IMR-90 (cell line): ENCODE results near the gene MMP3. TPM values are rescaled to one million over a fixed set of nuclear protein-coding genes. Genes with fewer than 3 reads are reported as not detected.

Experiments
- ATAC-seq: fragments of 200-7000 bp; cut with Tn5 transposase; 2 replicates; pipeline ENCODE4 v1.9.1; 2020; ENCODE audit warnings: low read depth, mild to moderate bottlenecking, moderate library complexity
- BruUV-seq: library from RNA; stranded (reverse); fragments of 400-500 nt; replicated peaks from 2 replicates; lab custom pipeline; 2021; lab: Mats Ljungman, UMichigan
- CTCF ChIA-PET: fragments of 300-600 bp; formaldehyde crosslinking; extraction: SDS; loops from one replicate; lab custom pipeline; 2021; ENCODE audit warnings: antibody characterized with exemption; lab: Yijun Ruan, JAX
- POLR2A ChIA-PET: fragments of 300-600 bp; sonication (Branson Sonifier 250); formaldehyde crosslinking; loops from one replicate; lab custom pipeline; 2022; ENCODE audit warnings: antibody characterized with exemption; ENCODE audit not compliant: unreplicated experiment; lab: Charles Lee
- DNase-seq: peaks from one replicate; pipeline ENCODE4 v3.0.0; 2013
- H2AFZ ChIP-seq: replicated peaks from 2 replicates; pipeline ENCODE3; 2013; ENCODE audit warnings: low read length, mild to moderate bottlenecking; ENCODE audit not compliant: poor library complexity
- H2AK5ac ChIP-seq: 2 replicates; pipeline ENCODE4 v1.6.1; 2013; ENCODE audit warnings: low read depth, low read length, inconsistent platforms
- H2AK9ac ChIP-seq: replicated peaks from 2 replicates; pipeline ENCODE3; 2013; ENCODE audit warnings: mild to moderate bottlenecking, low read depth, low read length, moderate library complexity; ENCODE audit not compliant: poor library complexity
- H2BK120ac ChIP-seq: 2 replicates; pipeline ENCODE4 v1.6.1; 2013; ENCODE audit warnings: low read depth, low read length, inconsistent platforms
- H2BK15ac ChIP-seq: 3 replicates; pipeline ENCODE4 v1.6.1; 2013; ENCODE audit warnings: low read depth, low read length, inconsistent platforms
- H2BK20ac ChIP-seq: 2 replicates; pipeline ENCODE4 v1.6.1; 2013; ENCODE audit warnings: low read depth, mild to moderate bottlenecking, inconsistent platforms, low read length, moderate library complexity
- H2BK5ac ChIP-seq: 2 replicates; pipeline ENCODE4 v1.6.1; 2013; ENCODE audit warnings: mild to moderate bottlenecking, low read depth, low read length, inconsistent platforms; ENCODE audit not compliant: poor library complexity, severe bottlenecking
- H3K14ac ChIP-seq: replicated peaks from 2 replicates; pipeline ENCODE4 v1.6.1; 2013; ENCODE audit warnings: low read depth, low read length, inconsistent platforms
- H3K18ac ChIP-seq: 2 replicates; pipeline ENCODE4 v1.6.1; 2013; ENCODE audit warnings: low read depth, low read length, control low read depth
- H3K23ac ChIP-seq: 2 replicates; pipeline ENCODE4 v1.6.1; 2013; ENCODE audit warnings: low read depth, low read length, inconsistent platforms
- H3K27ac ChIP-seq: 2 replicates; pipeline ENCODE4 v1.5.1; 2013; ENCODE audit warnings: mild to moderate bottlenecking, control low read depth, low read length; ENCODE audit not compliant: insufficient read depth
- H3K27me3 ChIP-seq: 2 replicates; pipeline ENCODE4 v1.6.1; 2013; ENCODE audit warnings: low read length; ENCODE audit not compliant: control insufficient read depth, insufficient read depth
- H3K36me3 ChIP-seq: 2 replicates; pipeline ENCODE4 v1.6.1; 2013; ENCODE audit warnings: low read length, mixed read lengths; ENCODE audit not compliant: control insufficient read depth, insufficient read depth
- H3K4ac ChIP-seq: 2 replicates; pipeline ENCODE4 v1.6.1; 2013; ENCODE audit warnings: low read depth, low read length, inconsistent platforms
- H3K4me1 ChIP-seq: 2 replicates; pipeline ENCODE4 v1.6.1; 2013; ENCODE audit warnings: low read length, mixed read lengths; ENCODE audit not compliant: control insufficient read depth, insufficient read depth
- H3K4me2 ChIP-seq: 2 replicates; pipeline ENCODE4 v1.6.1; 2013; ENCODE audit warnings: low read depth, mild to moderate bottlenecking, control low read depth, low read length, moderate library complexity
- H3K4me3 ChIP-seq: 2 replicates; pipeline ENCODE4 v1.5.1; 2013; ENCODE audit warnings: low read depth, mild to moderate bottlenecking, control low read depth, low read length, moderate library complexity; ENCODE audit not compliant: insufficient read depth
- H3K56ac ChIP-seq: 2 replicates; pipeline ENCODE4 v1.6.1; 2013; ENCODE audit warnings: low read length, inconsistent platforms; ENCODE audit not compliant: insufficient read depth; ENCODE audit errors: extremely low read depth
- H3K79me1 ChIP-seq, 2 experiments: 2 replicates each; pipeline ENCODE4 v1.6.1; 2013; ENCODE audit warnings: low read length in 2 of 2, inconsistent platforms in 1 of 2, low read depth in 1 of 2
- H3K9ac ChIP-seq: 2 replicates; pipeline ENCODE4 v1.6.1; 2013; ENCODE audit warnings: low read depth, low read length, control low read depth
- H3K9me1 ChIP-seq: 2 replicates; pipeline ENCODE4 v1.6.1; 2013; ENCODE audit warnings: low read length, inconsistent platforms; ENCODE audit not compliant: insufficient read depth
- H3K9me3 ChIP-seq: 2 replicates; pipeline ENCODE4 v1.6.1; 2013; ENCODE audit warnings: low read length; ENCODE audit not compliant: control insufficient read depth, insufficient read depth
- H4K20me1 ChIP-seq: 2 replicates; pipeline ENCODE4 v1.6.1; 2013; ENCODE audit warnings: low read length, inconsistent platforms; ENCODE audit not compliant: insufficient read depth
- H4K5ac ChIP-seq: 2 replicates; pipeline ENCODE4 v1.6.1; 2013; ENCODE audit warnings: mild to moderate bottlenecking, low read depth, low read length, control low read depth
- H4K8ac ChIP-seq, 2 experiments: 2 replicates each; pipeline ENCODE4 v1.6.1; 2013; ENCODE audit warnings: low read depth in 2 of 2, low read length in 2 of 2, control low read depth in 1 of 2, inconsistent platforms in 1 of 2
- H4K91ac ChIP-seq: 2 replicates; pipeline ENCODE4 v1.6.1; 2013; ENCODE audit warnings: low read depth, low read length, inconsistent platforms; ENCODE audit not compliant: insufficient read depth
- BHLHE40 ChIP-seq: fragments of 150-350 bp; IDR thresholded peaks from 2 replicates; pipeline ENCODE4 v1.6.1; 2016; ENCODE audit warnings: mild to moderate bottlenecking, low read depth, low read length
- CEBPB ChIP-seq: IDR thresholded peaks from 2 replicates; pipeline ENCODE4 v1.6.1; 2012; ENCODE audit warnings: low read depth, low read length, improper control_type of control experiment
- CHD1 ChIP-seq: IDR thresholded peaks from 2 replicates; pipeline ENCODE4 v1.6.1; 2012; ENCODE audit warnings: low read depth, low read length, improper control_type of control experiment
- NFE2L2 ChIP-seq: fragments of 150-350 bp; IDR thresholded peaks from 2 replicates; pipeline ENCODE4 v1.6.1; 2016; ENCODE audit warnings: low read depth, mild to moderate bottlenecking, low read length
- WGBS, 2 experiments: methylation state at CpG; one replicate each; pipeline versions ENCODE4 v1.1.5 to v1.1.7; 2013; ENCODE audit warnings: missing lambda C conversion rate in 2 of 2; ENCODE audit not compliant: insufficient read length in 1 of 2; ENCODE audit errors: extremely low coverage in 2 of 2; 5-methylcytosine and 5-hydroxymethylcytosine counted together
- dilution Hi-C: fragments of 300-500 bp; cut with HindIII; formaldehyde crosslinking; loops from one replicate; pipeline ENCODE4 v1.14.3; 2018; ENCODE audit warnings: low sequenced_read_pairs; ENCODE audit not compliant: unreplicated experiment
- in situ Hi-C: fragments of 300-500 bp; cut with MboI; formaldehyde crosslinking; loops from 3 replicates; pipeline ENCODE4 v1.14.3; 2019; ENCODE audit warnings: low sequenced_read_pairs, inconsistent platforms, mixed read lengths
- intact Hi-C: fragments of 100-400 bp; cut with micrococcal nuclease; formaldehyde crosslinking; loops from 2 replicates; pipeline ENCODE4 v1.10.0; 2022
- polyA plus RNA-seq, 3 experiments: library from polyadenylated mRNA; depleted of rRNA; stranded (reverse); fragments of >200 nt; gene quantifications; 2 replicates each; pipeline ENCODE4 v1.2.3, GENCODE V29; 2012; ENCODE audit warnings: low replicate concordance in 1 of 3
- total RNA-seq: library from RNA; depleted of rRNA; stranded (reverse); fragments of >200 nt; gene quantifications from 2 replicates; pipeline ENCODE4 v1.2.3, GENCODE V29; 2012

Gene MMP3
- total and polyA plus RNA-seq, 2 of the 4 experiments (the other 2 are of a cell fraction), result under 0.01 to 0.39 TPM

GRCh38 chr11:102879801-102880200, 36.4 kb upstream of the MMP3 start:
- Histone ChIP-seq H2BK15ac (no peak overlapping the region), H3K9me3 (no peaks in the 10 kb centered on the region), H3K4me3 (no peak overlapping the region), H3K18ac (no peak overlapping the region), H3K9ac (no peak overlapping the region), H3K23ac (no peak overlapping the region), H3K56ac (no peak overlapping the region), H2AK5ac (no peak overlapping the region), H2BK120ac (no peak overlapping the region), H4K8ac (no peak overlapping the region), H2BK20ac (no peak overlapping the region), H2BK5ac (no peak overlapping the region), H3K4me2 (no peak overlapping the region), H3K36me3 (no peaks in the 10 kb centered on the region), H3K14ac (no peak overlapping the region), H3K4me1 (no peaks in the 10 kb centered on the region), H3K9me1 (no peaks in the 10 kb centered on the region), H4K5ac (no peak overlapping the region), H3K4ac (no peak overlapping the region), H3K79me1 (no peaks in the 10 kb centered on the region), H3K27me3 (peaks cover 4% of the 10 kb centered on the region; the same call in 1 of the 2 replicates), H4K91ac (no peak overlapping the region), H2AK9ac (no peak overlapping the region), H2AFZ (no peak overlapping the region), H3K27ac (no peak overlapping the region), H4K20me1 (no peaks in the 10 kb centered on the region)
- POLR2A ChIA-PET, result no interaction called here
- WGBS, 2 experiments, result 89% methylated on average over 3 of the region's 5 CpGs; no CpG with 5 or more reads in 1 of the 2 experiments
- TF ChIP-seq CEBPB, result no peak
- no peak for TF ChIP-seq NFE2L2
- TF ChIP-seq BHLHE40, result no peak
- no peak for TF ChIP-seq CHD1
- intact Hi-C loops (no loop called here), in situ Hi-C loops (no loop called here), dilution Hi-C loops (no loop called here)
- DNase-seq (no peak), ATAC-seq (no peak)
- CTCF ChIA-PET, result no interaction called here
- no TSS peak for BruUV-seq
